Hypothalamus (tissue), 51 donors: ENCODE data around the gene MRPS24.
"Not testable (repeated sequence)": the region's sequence is repeated elsewhere in the genome, so short reads cannot be mapped to it uniquely, and the experiment has no call there.

Source experiments
- DNase-seq, 51 donors: peaks; one replicate each; lab custom pipeline; 2025; lab: John Stamatoyannopoulos, UW

MRPS24 gene

DNA sequence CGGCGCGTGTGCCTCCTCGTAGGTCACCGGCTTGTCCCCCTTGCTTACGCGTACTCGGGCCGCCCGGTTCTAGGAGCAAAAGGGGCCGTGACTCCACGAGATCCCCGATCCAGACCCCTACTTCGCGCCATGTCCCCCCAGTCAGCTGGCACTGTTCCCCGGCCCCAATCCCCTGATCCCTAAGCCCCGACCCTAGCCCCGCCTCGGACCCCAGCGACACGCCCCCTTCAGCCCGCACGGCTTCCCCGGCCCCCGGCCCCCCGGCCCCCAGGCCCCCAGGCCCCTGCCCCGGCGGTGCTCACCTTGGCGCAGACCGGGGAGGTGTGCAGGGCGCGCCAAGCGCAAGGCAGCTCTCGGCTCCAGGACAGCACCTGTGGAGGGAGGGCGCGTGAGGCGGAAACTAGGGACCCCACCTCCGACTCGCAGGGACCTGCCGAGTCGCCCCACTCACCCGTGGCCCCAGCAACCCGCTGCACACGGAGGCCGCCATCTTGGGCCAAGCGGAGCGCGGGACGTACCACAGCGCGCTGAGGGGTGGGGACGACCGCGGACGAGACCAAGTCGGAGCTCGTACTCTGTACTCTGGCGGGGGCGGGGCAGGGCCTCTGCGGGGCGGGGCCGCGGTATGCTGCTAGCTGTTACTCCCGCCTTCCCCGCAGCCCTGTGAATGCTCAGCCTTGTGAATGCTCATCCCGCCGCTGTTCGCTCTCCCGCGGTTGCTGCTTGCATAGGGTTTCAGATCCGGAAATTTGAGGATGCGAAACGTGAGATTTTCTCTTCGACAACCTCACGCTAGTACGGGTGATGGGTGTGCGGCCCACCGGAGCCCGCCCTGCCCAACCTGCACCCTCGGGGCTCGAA is at the start of gene MRPS24:
Gene MRPS24, minus strand, starts transcription at position 512 of the 861 bp plus-strand sequence. Its CDS starts 22 bp downstream, at position 490.
- peak; percentile 33 to 97 (median 88) for DNase-seq

DNA sequence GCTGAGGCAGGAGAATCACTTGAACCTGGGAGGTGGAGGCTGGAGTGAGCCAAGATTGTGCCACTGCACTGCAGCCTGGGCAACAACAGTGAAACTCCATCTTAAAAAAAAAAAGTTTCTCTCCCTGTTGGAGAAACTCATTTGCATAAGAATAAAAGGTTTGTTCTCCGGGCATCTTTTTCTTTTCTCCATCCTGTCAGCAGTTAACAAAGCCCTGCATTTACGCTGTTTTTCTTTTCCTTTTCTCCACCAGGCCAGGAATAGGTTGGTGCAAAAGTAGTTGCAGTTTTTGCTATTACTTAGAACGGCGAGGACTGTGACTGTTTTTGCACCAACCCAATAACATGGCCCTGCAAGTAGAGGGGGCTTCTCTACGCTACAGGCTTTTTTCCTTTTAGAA is 46.6 kb upstream of the MRPS24 start:
- DNase-seq = no peak

DNA sequence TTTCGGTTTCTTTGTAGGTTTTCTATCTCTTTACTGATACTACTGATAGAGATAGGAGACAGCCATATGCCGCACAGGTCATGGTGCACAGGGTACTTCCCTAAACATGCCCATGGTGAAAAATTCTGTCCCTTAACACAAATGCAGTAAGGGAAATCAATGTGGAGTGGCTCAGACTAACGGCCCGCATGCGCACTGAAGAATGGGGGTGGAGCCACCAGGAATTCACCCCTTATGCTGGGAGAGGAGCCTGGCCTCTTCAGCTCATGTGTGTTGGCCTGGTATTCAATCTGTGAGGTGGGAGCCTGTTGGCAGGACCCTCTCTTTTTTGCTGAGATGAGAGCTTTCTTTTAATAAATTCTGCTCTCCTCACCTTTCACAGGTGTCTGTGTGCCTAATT is 45.5 kb upstream of the MRPS24 start:
- DNase-seq = no peak

DNA sequence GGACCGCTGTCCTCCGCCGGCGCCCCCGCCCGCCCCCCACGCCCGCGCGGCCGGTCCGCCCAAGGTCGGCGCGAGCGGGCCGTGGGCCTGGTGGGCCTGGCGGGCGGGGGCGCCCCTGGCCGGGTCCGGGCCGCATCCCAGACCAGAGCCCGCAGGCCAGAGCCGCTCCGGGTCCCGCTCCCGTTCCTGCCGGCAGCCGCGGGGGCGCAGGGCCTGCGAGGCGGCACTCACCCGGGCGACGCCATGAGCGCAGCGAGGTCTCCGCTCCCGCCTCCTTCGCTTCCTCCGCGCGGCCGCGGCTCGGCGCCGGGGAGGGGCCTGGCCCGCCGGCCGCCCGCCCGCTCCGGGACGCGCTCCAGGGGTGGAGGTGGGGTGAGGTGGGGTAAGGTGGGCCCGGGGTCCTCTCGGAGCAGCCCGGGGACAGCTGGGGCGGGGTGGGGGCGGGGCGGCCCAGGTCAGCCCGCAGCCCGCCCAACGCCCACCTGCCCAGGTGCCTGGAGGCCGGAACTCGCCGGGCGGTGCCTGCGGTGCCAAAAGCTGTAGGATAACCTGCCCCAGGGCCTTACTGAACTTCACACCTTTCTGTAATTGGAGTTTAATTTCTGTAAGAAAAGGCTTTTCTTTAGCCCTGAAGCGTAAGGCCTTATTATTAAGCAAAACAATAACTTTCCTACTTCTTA is 37.2 kb upstream of the MRPS24 start, which contains the start of gene URGCP:
Gene URGCP, minus strand, starts transcription at position 266 of the 680 bp plus-strand sequence. Its CDS starts 21 bp downstream, at position 245.
- DNase-seq = peak in 32 of 51 donors; percentile 8 to 63 (median 32)

DNA sequence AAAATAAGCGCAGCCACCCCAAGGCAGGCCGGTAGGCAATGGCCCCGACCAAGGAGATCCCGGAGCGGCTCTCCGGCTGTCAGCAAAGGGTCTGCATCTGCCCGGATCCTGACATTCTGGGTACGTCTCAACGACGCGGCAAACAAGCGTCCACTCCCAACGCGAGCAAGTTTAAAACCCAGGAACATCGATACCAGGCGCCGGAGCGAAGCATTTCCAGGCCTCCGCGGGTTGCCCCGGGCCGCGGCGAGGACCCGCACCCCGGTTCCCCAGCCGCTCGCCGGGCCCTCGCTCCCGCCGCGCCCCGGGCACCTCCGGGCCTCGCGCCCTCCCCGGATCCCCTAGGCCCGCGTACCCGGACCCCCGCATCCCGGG is 36.6 kb upstream of the MRPS24 start:
- DNase-seq = peak in 27 of 51 donors; percentile 7 to 63 (median 33)

DNA sequence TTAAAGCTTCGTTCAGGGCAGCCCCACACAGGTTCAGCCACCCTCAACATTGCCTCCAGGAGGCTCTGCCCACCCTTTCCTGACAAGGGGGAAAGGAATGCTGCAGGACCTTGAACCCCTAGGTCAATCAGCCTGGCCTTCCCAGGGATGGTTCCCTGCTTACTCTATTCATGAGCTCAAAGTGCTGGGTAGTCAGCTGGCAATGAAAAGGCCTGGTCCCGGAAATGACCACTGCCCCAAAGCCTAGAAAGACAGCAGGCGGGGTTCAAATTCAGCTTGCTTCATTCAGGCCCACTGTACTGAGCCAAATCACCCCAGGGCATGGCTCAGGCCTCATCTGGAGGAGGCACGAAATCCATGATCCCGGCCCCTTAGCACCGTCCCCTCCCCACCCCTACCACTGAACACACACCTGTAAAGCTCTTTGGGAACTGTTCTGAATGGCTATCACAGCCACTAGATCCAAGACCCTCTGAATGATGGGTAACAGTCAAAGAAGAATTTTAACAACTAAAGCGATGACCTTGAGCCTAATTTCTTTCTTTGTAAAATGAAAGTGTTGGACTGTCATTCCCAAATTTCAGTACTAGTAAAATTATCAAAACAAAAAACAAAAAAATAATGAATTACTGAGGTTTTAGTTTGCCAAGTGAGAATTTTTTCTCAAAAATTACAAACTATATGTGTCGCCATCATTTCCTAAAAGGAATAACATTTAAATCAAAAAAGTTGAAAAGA is 36.1 kb upstream of the MRPS24 start:
- DNase-seq = peak in 5 of 51 donors; percentile 4 to 21 (median 11)

DNA sequence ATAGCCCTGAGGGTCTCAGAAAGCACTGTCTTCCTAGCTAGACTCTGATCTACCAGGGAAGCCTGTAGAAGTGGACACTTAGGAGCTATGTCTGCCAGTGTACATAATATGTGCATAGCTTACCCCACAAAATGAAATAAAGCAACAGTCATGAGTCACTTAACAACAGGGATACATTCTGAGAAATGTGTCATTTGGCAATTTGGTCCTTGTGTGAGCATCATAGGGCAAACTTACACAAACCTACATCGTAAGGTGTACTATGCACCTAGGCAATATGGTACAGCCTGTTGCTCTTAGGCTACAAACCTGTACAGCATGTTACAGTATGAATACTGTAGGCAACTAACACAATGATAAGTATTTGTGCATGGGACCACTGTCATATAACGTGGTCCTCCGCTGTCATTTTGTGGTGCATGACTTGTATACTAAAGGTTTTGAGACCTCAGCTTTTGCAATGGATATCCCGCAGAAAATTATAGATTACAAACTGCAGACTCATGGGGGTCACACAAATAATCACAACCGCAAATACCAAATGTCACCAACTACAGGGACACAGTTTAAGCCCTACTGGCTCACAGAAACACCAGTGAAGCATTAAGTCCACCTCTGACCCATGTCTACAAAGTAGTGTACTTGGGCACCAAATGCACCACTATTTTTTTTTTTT is 35.4 kb upstream of the MRPS24 start:
- DNase-seq = no peak

DNA sequence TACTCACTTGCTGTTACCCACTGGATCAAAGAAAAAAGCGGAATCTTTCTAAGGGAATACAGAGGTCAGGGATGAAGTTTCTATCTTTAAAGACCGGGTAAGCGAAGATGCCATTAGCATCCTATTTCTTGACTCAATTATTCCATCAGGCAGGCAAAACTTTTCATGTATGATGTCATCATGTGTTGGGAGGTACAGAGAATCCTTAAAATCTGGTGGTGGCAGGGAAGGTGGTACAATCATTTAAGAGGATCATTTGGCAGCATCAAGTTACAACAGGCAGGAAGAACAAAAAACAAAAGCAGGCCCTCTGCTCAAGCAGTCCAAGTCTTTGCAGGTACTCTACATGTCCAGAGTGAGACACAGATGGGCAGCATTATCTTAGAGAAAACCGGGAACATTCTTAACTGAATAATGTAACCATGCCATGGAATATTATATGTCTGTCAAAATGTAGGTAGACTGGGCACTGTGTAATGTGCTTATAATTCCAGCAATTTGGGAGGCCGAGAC is 33.3 kb upstream of the MRPS24 start:
- DNase-seq = no peak

DNA sequence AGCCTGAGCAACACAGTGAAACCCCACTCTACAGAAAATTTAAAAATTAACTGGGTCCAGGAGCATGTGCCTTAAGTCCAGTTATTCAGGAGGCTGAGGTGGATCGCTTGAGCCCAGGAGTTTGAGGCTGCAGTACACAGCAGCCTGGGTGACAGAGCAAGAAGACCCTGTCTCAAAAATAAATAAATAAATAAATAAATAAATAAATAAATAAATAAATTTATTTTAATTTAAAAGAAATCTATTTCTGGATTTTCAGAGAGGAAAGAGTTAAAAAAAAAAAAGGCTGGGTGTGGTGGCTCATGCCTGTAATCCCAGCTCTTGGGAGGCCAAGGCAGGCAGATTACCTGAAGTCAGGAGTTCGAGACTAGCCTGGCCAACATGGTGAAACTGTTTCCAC is 29.3 kb upstream of the MRPS24 start:
- DNase-seq = not testable (repeated sequence)

DNA sequence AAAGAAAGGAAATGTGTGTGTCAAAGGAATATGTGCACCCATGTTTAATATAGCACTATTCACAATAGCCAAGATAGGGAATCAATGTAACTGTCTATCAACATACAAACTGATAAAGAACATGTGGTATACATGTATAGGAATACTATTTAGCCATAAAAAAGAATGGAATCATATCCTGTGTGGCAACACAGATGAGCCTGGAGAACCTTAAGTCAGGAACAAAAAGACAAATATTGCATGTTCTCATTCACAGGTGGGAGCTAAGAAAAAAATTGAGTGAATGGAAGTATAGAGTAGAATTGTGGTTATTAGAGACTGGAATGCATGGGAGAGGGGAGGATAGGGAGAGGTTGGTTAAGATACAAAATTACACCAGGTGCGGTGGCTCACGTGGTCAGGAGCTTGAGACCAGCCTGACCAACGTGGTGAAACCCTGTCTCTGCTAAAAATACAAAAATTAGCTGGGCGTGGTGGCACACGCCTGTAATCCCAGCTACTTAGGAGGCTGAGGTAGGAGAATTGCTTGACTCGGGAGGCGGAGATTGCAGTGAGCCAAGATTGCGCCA is 26.6 kb upstream of the MRPS24 start:
- DNase-seq = no peak

DNA sequence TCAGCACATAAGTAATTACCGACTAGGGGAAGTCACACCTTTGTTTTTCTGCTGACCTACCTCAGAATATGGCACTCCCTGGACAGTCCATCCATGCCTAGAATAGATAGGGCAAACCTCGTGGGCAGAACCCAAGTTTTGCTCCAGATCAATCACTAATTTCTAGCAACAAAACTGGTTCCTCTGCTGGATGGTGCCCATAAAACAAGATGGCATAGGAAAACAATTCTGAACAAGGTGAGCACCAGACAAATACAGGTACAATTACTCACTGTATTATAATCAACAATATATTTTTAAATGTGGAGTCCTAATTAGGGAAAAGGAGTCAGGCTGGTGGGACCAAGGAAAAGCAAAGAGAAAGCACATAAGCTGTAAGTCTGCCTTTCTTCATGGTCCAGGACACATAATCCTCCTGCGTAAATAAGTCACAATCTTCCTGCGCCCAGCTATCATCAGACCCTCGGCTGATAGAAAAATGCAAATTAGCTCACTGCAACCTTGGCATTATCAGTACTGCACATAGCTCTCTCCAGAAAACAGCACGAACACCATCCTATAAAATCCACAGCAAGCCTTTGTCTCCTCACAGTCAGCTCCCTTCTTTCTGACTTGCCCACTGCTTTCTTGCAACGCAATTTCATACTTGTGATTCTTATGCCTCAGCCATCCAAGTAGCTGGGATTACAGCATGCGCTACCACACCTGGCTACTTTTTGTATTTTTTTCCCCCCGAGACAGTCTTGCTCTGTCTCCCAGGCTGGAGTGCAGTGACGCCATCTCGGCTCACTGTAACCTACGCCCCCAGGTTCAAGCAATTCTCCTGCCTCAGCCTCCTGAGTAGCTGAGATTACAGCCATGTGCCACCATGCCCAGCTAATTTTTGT is 22.0 kb upstream of the MRPS24 start:
- DNase-seq = no peak

DNA sequence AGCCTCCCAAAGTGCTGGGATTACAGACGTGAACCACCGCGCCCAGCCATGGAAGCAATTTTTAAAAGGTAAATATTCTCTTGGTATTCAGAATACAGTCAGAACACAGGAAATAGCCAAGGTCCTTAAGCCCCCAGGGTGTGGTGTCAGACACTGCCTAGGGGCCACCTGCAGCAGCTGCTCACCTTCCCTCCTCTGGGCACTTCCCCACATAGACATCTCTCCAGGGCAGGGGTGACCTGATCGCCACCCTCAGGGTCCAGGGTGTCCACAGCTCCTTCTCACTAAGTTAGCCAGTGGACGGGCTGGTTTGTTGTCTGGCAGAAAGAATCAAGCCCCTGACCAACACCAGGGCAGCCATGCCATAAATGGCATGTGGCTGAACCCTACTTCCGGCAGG is 21.2 kb upstream of the MRPS24 start:
- no peak for DNase-seq

DNA sequence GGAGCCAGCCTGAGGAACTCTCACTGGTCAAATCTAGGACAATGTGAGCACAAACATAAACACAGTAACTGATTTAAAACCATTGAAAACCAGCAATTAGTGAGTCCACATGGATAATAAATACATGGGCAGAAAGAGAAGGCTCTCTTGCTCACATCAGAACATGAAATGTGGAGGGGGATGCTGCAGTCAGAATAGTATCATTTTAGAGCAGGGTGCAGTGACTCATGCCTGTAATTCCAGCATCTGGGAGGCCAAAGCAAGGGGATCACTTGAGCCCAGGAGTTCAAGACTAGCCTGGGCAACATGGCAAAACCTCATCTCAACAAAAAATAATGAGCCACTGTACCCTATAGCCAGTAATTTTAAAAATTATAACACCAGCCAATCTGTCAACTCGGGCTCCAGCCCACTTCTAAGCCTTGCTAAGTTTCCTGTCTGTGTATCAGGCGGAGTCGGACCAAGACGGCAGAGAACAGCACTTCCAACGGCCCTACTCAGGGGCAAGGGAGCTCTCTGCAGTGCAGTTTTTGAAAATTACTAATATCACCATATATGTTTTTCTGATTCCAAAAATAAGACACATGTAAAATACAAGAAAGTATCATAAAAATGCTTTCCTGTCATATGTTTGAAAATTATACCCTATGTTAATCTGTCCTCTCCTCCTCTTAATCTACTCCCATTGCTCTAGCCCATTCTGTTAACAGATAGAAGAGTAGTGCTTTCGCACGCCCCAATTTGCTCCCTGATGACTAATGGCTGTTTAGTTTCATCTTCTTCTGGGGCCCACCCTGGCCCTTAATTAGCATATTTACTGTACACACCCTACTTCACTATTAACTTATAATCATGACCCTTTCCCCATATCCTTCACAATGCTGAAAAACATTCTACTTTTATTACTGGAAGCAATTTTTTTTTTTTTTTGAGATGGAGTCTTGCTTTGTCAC is 20.0 kb upstream of the MRPS24 start:
- no peak for DNase-seq

DNA sequence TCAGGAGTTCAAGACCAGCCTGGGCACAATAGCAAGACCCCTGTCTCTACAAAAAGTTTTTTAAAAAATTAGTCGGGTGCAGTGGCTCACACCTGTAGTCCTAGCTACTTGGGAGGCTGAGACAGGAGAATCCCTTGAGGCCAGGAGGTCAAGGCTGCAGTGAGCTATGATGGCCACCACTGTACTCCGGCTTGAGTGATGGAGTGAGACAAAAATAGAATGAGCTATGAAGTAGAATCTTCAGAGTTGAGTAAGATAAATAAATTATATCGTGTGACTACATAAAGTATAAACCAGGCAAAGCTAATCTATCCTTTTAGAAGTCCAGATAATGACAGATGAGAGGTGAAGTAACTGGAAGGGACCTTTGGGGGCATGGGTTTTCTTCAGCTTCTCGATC is 15.3 kb upstream of the MRPS24 start:
- no peak for DNase-seq

DNA sequence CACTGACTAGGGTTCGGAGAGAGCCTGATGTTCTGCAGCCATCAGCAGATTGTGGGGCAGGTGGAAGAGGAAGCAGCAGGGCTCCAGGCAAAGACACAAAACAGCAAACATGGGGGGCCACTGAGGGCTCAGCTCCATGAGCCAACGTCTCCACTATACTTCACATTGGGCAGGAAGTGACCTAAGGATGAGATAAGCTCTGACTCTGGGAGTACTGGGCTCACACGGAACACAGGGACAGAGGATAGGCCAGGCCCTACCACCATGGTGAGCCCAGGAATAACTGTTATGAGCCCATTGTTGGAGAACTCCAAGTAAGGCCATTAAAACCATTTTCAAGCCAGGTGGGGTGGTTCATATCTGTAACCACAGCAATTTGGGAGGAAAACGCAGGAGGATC is 14.9 kb upstream of the MRPS24 start:
- no peak for DNase-seq

DNA sequence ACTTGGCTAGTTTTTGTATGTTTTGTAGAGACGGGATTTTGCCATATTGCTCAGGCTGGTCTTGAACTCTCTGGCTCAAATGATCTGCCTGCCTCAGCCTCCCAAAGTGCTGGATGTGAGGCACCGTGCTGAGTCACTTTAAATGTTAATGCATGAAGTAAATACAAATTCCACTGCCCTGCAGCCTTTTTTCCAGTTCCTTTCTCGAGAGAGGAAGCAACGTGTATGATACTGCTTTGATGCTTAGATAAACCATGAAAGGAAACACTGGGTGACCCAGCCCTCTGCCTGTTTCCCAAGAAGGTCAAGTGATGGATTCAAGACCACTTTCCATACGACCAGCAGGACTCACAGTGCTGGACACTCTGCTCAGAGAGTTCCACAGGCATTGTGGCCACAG is 11.3 kb upstream of the MRPS24 start:
- DNase-seq = no peak

DNA sequence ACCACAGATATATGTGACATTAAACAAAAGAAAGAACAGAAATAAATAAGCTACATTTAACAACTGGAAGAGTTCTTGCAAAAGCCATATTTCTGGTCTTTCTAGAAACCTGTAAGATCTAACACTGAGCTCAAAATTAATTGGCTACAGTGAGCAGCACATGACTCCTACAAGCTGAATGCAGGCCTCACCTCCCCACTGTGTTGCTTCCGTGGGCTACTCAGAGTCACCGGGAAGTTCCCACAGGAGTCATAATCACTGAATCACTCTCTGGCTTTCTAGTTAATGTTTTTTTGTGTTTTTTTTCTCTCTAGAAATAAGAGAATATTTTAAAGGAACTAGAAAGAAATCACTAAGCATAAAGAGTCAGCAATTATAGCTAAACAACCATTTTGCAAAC is 10.2 kb upstream of the MRPS24 start:
- DNase-seq = peak in 1 of 51 donors; percentile 21

DNA sequence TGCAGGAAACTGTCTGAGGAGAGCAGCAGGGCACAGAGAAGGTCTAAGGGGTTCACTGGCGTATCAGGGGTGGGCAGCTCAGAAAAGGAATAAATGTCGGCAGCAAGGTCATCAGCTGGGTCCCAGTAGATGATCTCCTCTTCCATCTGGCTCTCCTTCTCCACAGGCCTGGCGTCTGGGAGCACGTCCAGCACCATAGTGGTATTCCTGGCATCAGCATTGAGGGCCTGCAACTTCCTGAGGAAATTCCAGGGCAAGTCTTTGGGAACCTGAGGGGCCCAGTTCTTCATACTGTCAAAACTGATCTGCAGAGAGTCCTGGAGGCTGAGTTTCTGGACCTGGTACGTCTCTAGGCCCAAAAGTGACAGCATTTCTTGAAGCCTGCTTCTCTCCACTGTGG is 9.6 kb upstream of the MRPS24 start:
- DNase-seq = no peak
